Fibroblast of the aortic adventitia (primary cell): Measurements from ENCODE around the gene KCNH2. TPM values are rescaled to one million over a fixed set of nuclear protein-coding genes. Genes with fewer than 3 reads are reported as not detected.

Experiments
- DNase-seq: peaks from one replicate; pipeline ENCODE4 v3.0.0-alpha.2; 2010; ENCODE audit warnings: low read depth
- H3K4me3 ChIP-seq: 2 replicates; pipeline ENCODE4 v1.5.1; 2011; ENCODE audit warnings: low read depth, mild to moderate bottlenecking, control low read depth, low read length, moderate library complexity
- CTCF ChIP-seq: IDR thresholded peaks from 2 replicates; pipeline ENCODE4 v1.5.1; 2011; ENCODE audit warnings: mild to moderate bottlenecking, low read length, control low read depth, inconsistent platforms; ENCODE audit not compliant: insufficient read depth
- total RNA-seq: library from RNA; depleted of rRNA; stranded (reverse); fragments of >200 nt; gene quantifications from 2 replicates; pipeline ENCODE4 v1.2.3, GENCODE V29; 2012; ENCODE audit warnings: low replicate concordance

KCNH2 gene
- total RNA-seq, 1 donor, result not detected

- no peak for TF ChIP-seq CTCF
- no peak for DNase-seq
- H3K4me3 ChIP-seq, result no peak overlapping the region
These were observed 11.3 kb upstream of the KCNH2 start for GRCh38 chr7:150989456-150989855.

- no peak overlapping the region for H3K4me3 ChIP-seq
- peak; percentile 83 for TF ChIP-seq CTCF
- DNase-seq, result no peak
These were observed 10.4 kb upstream of the KCNH2 start for GRCh38 chr7:150988230-150989226.

- DNase-seq, result no peak
- TF ChIP-seq CTCF, result no peak
- H3K4me3 ChIP-seq, result no peak overlapping the region
These were observed 8.4 kb upstream of the KCNH2 start for GRCh38 chr7:150986556-150986955.

- peak; percentile 78 for TF ChIP-seq CTCF
- DNase-seq, result peak; percentile 48
- H3K4me3 ChIP-seq, result no peak overlapping the region
These were observed 8.0 kb upstream of the KCNH2 start for GRCh38 chr7:150986099-150986512.

- TF ChIP-seq CTCF, result no peak
- H3K4me3 ChIP-seq, result no peak overlapping the region
- peak; percentile 45 for DNase-seq
These were observed 5.8 kb upstream of the KCNH2 start for GRCh38 chr7:150983893-150984368.

- no peak for DNase-seq
- H3K4me3 ChIP-seq, result no peak overlapping the region
- no peak for TF ChIP-seq CTCF
These were observed 4.2 kb upstream of the KCNH2 start for GRCh38 chr7:150982351-150982750.

- no peak for TF ChIP-seq CTCF
- no peak for DNase-seq
- H3K4me3 ChIP-seq, result no peak overlapping the region
These were observed 3.5 kb upstream of the KCNH2 start for GRCh38 chr7:150981644-150982043.
